Fibroblast of lung (primary cell): Measurements from ENCODE around the gene TFCP2.

Experiments
- CTCF ChIP-seq, 2 donors: IDR thresholded peaks in 1 of 2; conservative IDR thresholded peaks in 1 of 2; 1 replicate in 1 of 2; 2 replicates in 1 of 2; pipeline ENCODE4 v1.5.1; 2011 to 2012; ENCODE audit warnings: low read length in 2 of 2, control low read depth in 1 of 2, inconsistent platforms in 1 of 2, low read depth in 1 of 2, mild to moderate bottlenecking in 1 of 2
- EZH2 ChIP-seq: IDR thresholded peaks from 2 replicates; pipeline ENCODE4 v1.5.1; 2012; ENCODE audit warnings: low read length, control low read depth, mild to moderate bottlenecking; ENCODE audit errors: missing control alignments

GRCh38 chr12:51077930-51078329 lies 95.0 kb downstream of the TFCP2 start:
- TF ChIP-seq CTCF (conservative IDR thresholded peaks at IDR 0.05 in 1 of 2, IDR thresholded peaks at IDR 0.05 in 1 of 2; ENCODE audit: low read depth in 1 of 2, low read length in 2 of 2) (no peak), EZH2 (no peak)
